RKO (cell line): ENCODE measurements around the gene TMEM80.
"Not testable (repeated sequence)": the region's sequence is repeated elsewhere in the genome, so short reads cannot be mapped to it uniquely, and the experiment has no call there.

Experiments used
- DNase-seq: peaks from one replicate; pipeline ENCODE4 v3.0.0-alpha.2; 2016; ENCODE audit warnings: low spot score

The TMEM80 gene

DNA sequence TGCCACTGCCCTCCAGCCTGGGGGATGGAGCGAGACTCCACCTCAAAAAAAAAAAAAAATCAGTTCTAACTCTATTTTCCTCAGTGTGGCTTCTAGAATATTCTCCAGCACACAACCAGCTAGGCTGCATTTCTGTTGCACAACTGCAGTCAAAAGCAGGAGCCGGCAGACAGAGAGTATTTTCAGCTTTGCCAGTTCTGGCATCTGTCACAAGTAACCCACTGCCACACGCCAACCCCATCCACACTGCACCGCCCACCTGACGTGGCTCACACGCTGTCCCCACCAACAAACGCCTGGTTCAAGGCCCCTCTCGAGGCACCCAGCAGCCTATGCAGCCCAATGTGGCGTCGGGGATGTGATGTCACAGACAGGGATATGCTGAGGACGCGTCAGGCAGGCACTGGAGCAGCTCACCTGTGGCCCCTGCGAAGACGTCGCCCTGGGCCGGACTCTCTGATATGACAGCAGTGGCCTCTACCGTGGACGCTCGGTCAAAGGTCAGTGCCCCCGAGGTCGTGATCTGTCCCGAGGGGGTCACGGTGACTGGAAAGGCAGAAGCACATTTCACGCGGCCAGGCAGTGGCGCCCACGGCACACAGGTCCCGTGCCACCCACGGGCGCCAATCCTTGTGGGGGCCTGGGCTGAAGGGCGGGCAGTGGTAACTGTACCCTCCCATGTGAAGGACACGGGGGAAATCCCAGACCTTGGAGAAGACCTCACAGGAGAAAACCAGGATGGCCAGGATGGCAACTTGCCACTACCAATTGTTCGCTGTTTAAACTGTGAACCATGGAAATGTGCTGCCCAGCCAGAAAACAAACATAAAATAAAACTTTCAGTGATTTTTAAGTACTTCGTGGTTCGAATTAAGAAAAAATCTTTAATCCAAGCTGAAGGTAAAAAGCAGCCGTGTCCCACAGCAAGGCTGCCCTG, 16.1 kb upstream of the TMEM80 start:
- DNase-seq, result no peak

GRCh38 chr11:680476-680875, 15.1 kb upstream of the TMEM80 start:
- DNase-seq, result no peak

- DNase-seq, result no peak
These were observed 14.6 kb upstream of the TMEM80 start for GRCh38 chr11:680970-681369.

GRCh38 chr11:686451-687243, 9.0 kb upstream of the TMEM80 start:
- no peak for DNase-seq

- no peak for DNase-seq
These were observed 7.9 kb upstream of the TMEM80 start for GRCh38 chr11:687751-688150.

DNA sequence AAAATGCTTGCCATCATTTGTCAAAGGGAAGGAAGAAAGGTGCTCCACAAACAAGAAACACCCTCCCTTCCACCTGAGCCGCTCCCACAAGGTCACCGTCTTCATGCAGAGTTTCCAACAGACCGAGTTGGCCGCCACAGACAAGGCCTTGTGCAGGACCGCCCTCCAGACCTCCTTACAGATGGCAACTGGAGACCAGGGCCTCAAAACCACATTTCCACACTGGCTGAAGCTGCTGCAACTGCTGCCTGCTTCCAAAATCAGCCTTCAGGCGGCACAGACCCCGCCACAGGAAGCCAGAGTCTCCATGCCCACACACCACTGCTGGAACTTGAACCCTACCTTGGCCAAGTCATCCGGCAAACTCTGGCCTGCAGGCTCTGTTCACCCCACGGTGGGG, 6.9 kb upstream of the TMEM80 start:
- no peak for DNase-seq

DNA sequence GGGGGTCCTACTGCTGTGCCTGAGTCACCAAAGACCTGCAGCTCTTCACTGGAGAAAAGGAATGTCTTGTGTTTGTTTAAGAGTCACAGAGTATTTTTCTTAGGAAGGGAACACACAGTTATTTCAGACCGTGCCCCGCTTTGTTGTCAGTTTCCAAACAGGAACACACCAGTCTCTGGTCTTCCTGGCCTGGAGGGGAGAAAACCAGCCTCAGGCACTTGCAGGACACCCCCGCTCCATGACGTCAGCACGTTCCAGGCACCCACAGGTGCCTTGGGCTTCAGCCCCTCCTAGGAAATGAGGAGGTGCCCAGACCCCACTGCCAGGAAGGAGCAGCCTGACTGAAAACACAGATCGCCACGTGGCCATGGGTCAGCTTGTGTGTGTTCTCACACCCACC, 6.0 kb upstream of the TMEM80 start:
- no peak for DNase-seq

GRCh38 chr11:690244-690643, 5.4 kb upstream of the TMEM80 start:
- not testable (repeated sequence) for DNase-seq

DNA sequence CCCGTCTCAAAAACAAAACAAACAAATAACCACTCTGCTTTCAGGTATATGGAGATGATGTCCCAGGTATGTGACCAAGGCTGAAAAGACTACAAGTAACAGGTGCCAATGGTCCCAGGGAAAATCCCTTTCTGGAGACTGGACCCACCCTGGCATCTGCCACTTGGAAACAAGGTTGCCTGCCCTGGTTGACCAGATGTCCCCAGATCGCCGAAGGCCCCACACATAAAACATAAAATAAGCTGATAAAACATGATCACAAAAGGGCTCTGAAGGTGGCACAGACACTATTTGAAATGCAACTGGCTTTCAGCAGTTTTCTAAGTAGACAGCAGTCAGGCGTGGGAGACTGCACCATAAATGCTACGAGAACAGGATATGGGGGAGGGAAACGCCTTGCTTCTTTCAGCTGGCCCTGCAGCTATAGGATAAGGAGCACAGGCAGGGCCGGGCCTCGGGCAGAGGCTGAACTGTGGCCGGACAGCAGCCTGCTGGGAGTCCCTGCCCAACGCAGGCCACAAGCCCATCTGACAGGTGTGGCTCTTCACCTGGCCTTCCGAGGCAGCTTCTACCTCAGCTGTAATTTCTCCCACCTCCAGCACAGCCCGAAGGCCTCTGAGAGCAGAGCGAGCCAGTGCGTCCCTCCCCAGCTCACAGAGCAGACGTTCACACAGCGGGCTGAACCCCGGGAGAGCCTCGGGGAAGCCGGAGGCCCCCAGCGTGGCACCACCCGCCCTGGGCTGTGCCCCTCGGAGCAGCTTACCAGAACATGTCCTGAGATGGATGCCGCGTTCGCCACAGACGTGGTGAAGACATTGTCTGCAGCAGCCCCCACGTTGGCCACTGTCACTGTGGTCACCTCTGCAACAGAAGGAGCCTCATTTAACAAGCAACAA, 4.6 kb upstream of the TMEM80 start:
- no peak for DNase-seq

GRCh38 chr11:691710-692590, 3.7 kb upstream of the TMEM80 start:
- DNase-seq, result no peak

DNA sequence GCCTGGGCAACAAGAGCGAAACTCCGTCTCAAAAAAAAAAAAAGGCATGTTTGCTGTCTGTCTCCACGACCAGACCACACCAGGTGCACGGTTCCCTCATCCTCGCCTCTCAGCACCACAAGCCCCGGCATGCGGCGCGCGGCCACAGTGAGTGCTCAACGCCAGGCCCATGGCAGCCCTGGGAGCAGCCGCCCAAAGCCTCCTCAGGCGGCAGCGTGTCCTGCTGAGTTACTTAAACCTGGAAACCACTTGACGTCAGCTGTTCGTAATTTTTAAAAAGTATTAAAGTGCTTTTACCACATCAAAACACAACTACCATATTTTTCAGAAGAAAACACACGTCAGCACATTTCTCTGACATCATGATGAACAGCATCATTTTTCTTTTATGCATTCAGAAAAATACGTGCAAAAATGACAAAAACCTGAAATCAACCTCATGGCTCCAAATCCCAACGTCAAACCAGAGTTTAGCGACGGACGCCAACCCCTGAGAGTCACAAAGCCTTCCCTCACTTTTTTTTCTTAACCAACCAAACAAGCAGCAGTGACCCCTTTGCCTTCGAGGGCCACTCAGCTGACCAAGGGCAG, 2.7 kb upstream of the TMEM80 start:
- no peak for DNase-seq

DNA sequence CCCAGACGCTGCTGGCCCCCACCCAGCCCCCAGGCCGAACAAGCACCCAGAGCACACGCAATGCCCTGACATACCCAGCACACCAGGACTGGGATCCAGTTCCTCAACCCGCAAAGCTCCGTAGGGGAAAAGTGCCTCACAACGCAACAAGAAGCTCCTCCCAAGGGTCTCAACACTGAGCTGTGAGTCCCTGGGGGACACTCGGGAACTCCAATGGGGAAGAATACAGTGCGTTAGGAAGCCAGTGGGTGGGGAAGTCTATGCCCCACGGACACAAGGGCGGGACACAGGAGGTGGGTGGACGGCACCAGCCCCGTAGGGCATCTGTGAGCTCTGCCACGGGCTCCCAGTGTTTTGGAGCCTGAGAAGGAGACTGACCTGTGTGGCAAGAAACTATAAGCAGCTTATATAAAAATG, 2.2 kb upstream of the TMEM80 start:
- DNase-seq, result no peak

DNA sequence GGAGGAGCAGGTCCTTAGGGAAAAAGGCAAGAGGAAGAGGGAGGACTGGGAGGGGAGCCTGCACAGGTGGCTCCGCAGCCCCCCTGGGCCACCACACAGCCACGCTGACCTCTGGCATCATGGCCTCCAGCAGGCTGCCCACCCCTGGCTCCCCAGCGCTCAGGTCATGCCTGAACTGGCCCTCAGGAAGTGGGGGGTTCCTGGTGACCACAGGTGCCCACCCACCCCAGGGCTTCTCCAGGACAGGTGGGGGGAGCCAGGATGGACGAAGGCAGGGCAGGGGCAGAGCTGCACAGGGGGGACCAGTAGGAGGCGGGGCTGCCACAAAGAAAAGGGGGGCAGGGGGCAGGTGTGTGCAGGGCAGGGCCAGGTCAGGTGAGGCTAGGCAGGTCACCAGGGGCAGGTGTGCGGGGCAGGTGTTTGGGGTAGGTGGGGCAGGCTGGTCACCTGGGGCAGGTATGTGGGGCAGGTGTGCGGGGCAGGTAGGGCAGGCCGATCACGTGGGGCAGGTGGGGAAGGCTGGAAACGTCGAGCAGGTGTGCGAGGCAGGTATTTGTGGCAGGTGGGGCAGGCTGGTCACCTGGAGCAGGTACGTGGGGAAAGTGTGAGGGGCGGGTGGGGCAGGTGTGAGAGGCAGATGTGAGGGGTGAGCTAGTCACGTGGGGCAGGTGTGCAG, 1.6 kb upstream of the TMEM80 start:
- no peak for DNase-seq

- DNase-seq, result peak; percentile 96
These were observed 891 bp upstream of the TMEM80 start, which contains the start of gene DEAF1 for GRCh38 chr11:694563-695287. DEAF1 (minus strand) TSS chr11:695222; CDS start chr11:695047, 175 bp downstream.

DNA sequence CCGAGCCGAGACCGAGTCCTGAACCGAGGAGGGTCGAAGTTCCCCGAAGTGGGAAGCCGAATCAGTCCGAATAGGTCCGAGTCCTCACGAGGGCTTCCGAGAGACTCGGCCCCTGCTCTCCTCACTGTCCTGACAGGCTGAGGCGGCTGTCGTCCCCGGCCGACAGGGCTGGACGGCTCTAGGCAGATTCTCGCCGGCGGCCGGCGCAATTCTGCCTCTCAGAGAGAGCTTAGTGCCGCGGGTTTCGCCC, 403 bp upstream of the TMEM80 start:
- no peak for DNase-seq

GRCh38 chr11:696955-697491, 1.4 kb downstream of the TMEM80 start:
- peak; percentile 48 for DNase-seq

DNA sequence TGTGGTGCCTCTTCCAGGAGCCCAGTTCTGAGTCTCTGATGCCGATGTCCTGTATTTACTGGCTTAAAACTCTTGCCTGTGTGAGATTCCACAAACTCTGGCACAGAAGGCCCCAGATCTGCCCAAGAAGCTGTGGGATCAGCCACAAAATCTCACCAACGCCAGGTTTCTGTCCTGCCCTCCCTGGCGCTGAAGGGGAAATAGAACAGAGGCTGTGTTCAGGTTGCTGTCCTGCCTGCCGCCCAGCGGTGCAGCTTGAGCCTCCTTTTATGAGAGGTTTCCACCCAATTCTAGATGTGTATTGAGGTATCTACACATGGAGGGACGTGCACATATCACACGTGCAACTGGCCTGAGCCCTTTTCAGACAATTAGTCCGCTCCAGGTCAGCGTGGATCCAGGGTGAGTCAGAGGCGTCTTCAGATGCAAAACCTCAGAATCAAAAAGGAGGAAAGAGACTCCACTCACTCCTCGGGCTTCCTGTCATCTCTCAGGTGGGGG, 2.2 kb downstream of the TMEM80 start:
- no peak for DNase-seq

GRCh38 chr11:698493-699115, 3.0 kb downstream of the TMEM80 start:
- DNase-seq, result no peak

DNA sequence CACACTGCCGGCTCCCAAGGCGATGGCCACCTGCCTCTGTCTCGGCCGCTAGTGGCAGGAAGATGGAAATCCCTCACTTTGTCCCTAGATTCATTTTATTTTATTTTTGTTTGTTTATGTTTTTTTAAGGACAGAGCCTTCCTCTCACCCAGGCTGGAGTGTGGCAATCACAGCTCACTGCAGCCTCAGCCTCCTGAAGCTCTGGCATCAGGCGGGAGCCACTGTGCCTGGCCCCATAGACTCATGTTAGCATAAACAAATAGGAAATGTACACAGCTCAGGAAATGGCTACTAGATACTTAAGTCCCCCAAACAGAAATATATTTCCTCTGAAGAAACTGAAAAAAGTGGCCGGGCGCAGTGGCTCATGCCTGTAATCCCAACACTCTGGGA, 3.5 kb downstream of the TMEM80 start:
- no peak for DNase-seq
